Suprapubic skin (tissue), 3 donors: ENCODE results near the gene TNFRSF19.

Experiments
- CTCF ChIP-seq, 2 donors: fragments of 200-600 bp in 1 of 2; fragments of 450-650 bp in 1 of 2; sonication (generic) in 1 of 2; IDR thresholded peaks; one replicate each; pipeline ENCODE4 v1.5.1; 2016 to 2019; ENCODE audit warnings: antibody characterized with exemption in 2 of 2, mild to moderate bottlenecking in 1 of 2, moderate library complexity in 1 of 2
- EP300 ChIP-seq: sonication (generic); formaldehyde crosslinking; IDR thresholded peaks from one replicate; pipeline ENCODE4 v1.6.1; 2017; ENCODE audit warnings: antibody characterized with exemption
- POLR2A ChIP-seq, 2 donors: fragments of 450-650 bp; IDR thresholded peaks; one replicate each; pipeline ENCODE4 v1.6.1; 2017; ENCODE audit warnings: antibody characterized with exemption in 2 of 2, mild to moderate bottlenecking in 2 of 2, moderate library complexity in 2 of 2

DNA sequence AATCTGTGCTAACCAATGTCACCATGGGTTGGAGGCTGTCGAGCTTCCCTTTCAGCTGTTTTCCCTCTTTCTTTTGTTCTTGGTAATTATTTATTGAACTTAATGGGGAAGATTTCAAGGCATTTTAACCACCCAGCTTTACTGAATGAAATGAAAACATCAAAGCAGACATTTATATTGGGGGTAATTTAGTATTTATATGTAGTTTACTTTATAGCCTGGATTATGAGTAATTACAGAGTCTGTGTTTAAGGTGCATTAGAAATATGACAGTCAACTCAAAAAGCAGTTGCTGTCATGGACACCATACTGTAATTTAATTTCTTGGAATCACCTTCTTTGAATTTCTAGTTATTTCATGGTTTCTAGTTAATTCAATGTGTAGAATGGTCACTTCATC lies 42.0 kb downstream of the TNFRSF19 start:
- TF ChIP-seq POLR2A (IDR thresholded peaks at IDR 0.05), result no peak
- no peak for TF ChIP-seq CTCF (IDR thresholded peaks at IDR 0.05)
- no peak for TF ChIP-seq EP300
